Osteoblast (primary cell): Measurements from ENCODE around the gene FJX1. TPM values are rescaled to one million over a fixed set of nuclear protein-coding genes. Genes with fewer than 3 reads are reported as not detected.
A peak's percentile ranks its signal among the peaks of the same experiment; 100 is the strongest.

Source experiments
- DNase-seq: peaks from one replicate; pipeline ENCODE4 v3.0.0; 2011; ENCODE audit warnings: low spot score, mixed read lengths; ENCODE audit not compliant: insufficient read length; ENCODE audit errors: missing footprints
- H2AFZ ChIP-seq: 2 replicates; pipeline ENCODE4 v1.6.0; 2011; ENCODE audit warnings: mild to moderate bottlenecking, low read length
- H3K27ac ChIP-seq: 2 replicates; pipeline ENCODE4 v1.5.1; 2011; ENCODE audit warnings: mild to moderate bottlenecking, low read depth, low read length, moderate library complexity
- H3K27me3 ChIP-seq: 2 replicates; pipeline ENCODE4 v1.6.0; 2012; ENCODE audit warnings: mild to moderate bottlenecking, control low read depth, inconsistent platforms, low read length, moderate library complexity; ENCODE audit not compliant: insufficient read depth
- H3K36me3 ChIP-seq: 2 replicates; pipeline ENCODE4 v1.5.1; 2011; ENCODE audit warnings: mild to moderate bottlenecking, low read length, control low read depth, moderate library complexity; ENCODE audit not compliant: insufficient read depth
- H3K4me1 ChIP-seq: 2 replicates; pipeline ENCODE4 v1.5.1; 2011; ENCODE audit warnings: mild to moderate bottlenecking, low read length, control low read depth, moderate library complexity; ENCODE audit not compliant: insufficient read depth
- H3K4me2 ChIP-seq: 2 replicates; pipeline ENCODE4 v1.6.0; 2011; ENCODE audit warnings: mild to moderate bottlenecking, low read length; ENCODE audit not compliant: insufficient read depth
- H3K4me3 ChIP-seq: fragments of 200-600 bp; sonication (generic); 3 replicates; pipeline ENCODE4 v1.5.1; 2012; ENCODE audit warnings: mild to moderate bottlenecking, low read length, inconsistent platforms; ENCODE audit not compliant: insufficient read depth
- H3K79me2 ChIP-seq: 2 replicates; pipeline ENCODE4 v1.6.0; 2012; ENCODE audit warnings: mild to moderate bottlenecking, low read length, control low read depth, inconsistent platforms; ENCODE audit not compliant: insufficient read depth
- H3K9me3 ChIP-seq: 2 replicates; pipeline ENCODE4 v1.5.1; 2011; ENCODE audit warnings: low read depth, low read length, control low read depth
- H4K20me1 ChIP-seq: 2 replicates; pipeline ENCODE4 v1.6.0; 2012; ENCODE audit warnings: mild to moderate bottlenecking, low read length, control low read depth; ENCODE audit not compliant: insufficient read depth
- total RNA-seq: library from RNA; depleted of rRNA; stranded (reverse); fragments of >200 nt; gene quantifications from 2 replicates; pipeline ENCODE4 v1.2.3, GENCODE V29; 2012
- TF ChIP-seq, protein P1 (sequence below): IDR thresholded peaks from 2 replicates; pipeline ENCODE4 v1.5.1; 2011; ENCODE audit warnings: mild to moderate bottlenecking, low read depth, low read length, moderate library complexity; ENCODE audit errors: extremely low read depth

The FJX1 gene
- total RNA-seq, 1 donor: 13.8 TPM

DNA sequence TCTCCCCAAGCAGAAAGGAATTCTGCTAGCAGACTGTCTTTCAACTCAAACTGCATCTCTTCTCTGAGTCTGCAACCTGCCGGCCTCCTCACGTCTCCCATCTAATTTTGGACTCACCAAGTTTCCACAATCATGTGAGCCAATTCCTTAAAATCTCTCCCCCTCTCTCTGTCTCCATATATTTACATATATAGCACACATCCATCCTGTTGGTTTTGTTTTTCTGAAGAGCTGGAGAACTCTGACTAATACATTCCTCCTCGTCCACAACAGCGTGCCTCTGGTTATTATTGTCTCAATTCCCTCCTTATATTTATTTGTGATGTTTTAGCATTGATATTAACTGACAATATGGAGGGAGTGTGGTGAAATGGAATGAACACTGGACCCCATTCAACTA is 29.6 kb upstream of the FJX1 start:
- H3K36me3 ChIP-seq: no peaks in the 10 kb centered on the region
- no peak for DNase-seq
- H3K79me2 ChIP-seq: no peaks in the 10 kb centered on the region
- TF ChIP-seq, protein P1, sequence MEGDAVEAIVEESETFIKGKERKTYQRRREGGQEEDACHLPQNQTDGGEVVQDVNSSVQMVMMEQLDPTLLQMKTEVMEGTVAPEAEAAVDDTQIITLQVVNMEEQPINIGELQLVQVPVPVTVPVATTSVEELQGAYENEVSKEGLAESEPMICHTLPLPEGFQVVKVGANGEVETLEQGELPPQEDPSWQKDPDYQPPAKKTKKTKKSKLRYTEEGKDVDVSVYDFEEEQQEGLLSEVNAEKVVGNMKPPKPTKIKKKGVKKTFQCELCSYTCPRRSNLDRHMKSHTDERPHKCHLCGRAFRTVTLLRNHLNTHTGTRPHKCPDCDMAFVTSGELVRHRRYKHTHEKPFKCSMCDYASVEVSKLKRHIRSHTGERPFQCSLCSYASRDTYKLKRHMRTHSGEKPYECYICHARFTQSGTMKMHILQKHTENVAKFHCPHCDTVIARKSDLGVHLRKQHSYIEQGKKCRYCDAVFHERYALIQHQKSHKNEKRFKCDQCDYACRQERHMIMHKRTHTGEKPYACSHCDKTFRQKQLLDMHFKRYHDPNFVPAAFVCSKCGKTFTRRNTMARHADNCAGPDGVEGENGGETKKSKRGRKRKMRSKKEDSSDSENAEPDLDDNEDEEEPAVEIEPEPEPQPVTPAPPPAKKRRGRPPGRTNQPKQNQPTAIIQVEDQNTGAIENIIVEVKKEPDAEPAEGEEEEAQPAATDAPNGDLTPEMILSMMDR: no peak
- H4K20me1 ChIP-seq: no peaks in the 10 kb centered on the region
- no peak overlapping the region for H3K4me3 ChIP-seq
- no peak overlapping the region for H3K27ac ChIP-seq
- peaks cover 39% of the 10 kb centered on the region for H3K4me1 ChIP-seq
- peaks cover 7% of the 10 kb centered on the region for H3K27me3 ChIP-seq
- H3K4me2 ChIP-seq: no peak overlapping the region
- no peaks in the 10 kb centered on the region for H3K9me3 ChIP-seq
- H2AFZ ChIP-seq: no peak overlapping the region

DNA sequence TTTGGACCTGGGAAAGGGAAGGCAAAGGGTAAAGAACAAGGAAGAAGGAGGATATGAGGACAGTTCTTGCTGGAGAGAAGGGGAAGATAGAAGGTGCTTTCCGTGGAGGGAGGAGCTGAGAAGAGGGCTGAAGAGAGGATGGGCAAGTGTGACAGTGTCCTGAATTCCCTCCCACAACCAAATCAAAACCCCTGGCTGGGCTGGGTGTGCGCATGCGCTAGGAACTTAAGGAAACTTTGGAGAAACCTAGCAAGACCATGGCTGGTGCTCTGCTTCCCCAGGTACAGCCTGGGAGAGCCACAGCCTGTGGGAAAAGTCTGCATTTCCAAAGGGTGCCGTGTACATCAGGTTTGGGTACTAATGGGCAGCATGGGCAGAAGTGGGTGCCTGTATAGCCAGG is 29.0 kb upstream of the FJX1 start:
- no peaks in the 10 kb centered on the region for H3K9me3 ChIP-seq
- H3K4me3 ChIP-seq: no peak overlapping the region
- H3K27me3 ChIP-seq: peaks cover 7% of the 10 kb centered on the region
- H3K4me2 ChIP-seq: no peak overlapping the region
- H2AFZ ChIP-seq: no peak overlapping the region
- no peak for DNase-seq
- no peaks in the 10 kb centered on the region for H3K36me3 ChIP-seq
- no peaks in the 10 kb centered on the region for H4K20me1 ChIP-seq
- TF ChIP-seq, protein P1: no peak
- no peaks in the 10 kb centered on the region for H3K79me2 ChIP-seq
- H3K27ac ChIP-seq: no peak overlapping the region
- peaks cover 34% of the 10 kb centered on the region for H3K4me1 ChIP-seq

- no peak overlapping the region for H3K27ac ChIP-seq
- peaks cover 30% of the 10 kb centered on the region for H3K4me1 ChIP-seq
- TF ChIP-seq, protein P1: no peak
- H4K20me1 ChIP-seq: no peaks in the 10 kb centered on the region
- no peaks in the 10 kb centered on the region for H3K9me3 ChIP-seq
- no peaks in the 10 kb centered on the region for H3K36me3 ChIP-seq
- DNase-seq: no peak
- H3K27me3 ChIP-seq: peaks cover 7% of the 10 kb centered on the region
- no peak overlapping the region for H2AFZ ChIP-seq
- no peak overlapping the region for H3K4me3 ChIP-seq
- H3K79me2 ChIP-seq: no peaks in the 10 kb centered on the region
- no peak overlapping the region for H3K4me2 ChIP-seq
Observed at GRCh38 chr11:35590412-35590811, 27.8 kb upstream of the FJX1 start.

- Histone ChIP-seq H4K20me1 (no peaks in the 10 kb centered on the region), H3K4me2 (peak overlapping the region; percentile 39), H3K27ac (no peak overlapping the region), H3K79me2 (no peaks in the 10 kb centered on the region), H3K4me3 (no peak overlapping the region), H2AFZ (no peak overlapping the region), H3K4me1 (peaks cover 28% of the 10 kb centered on the region), H3K27me3 (peaks cover 7% of the 10 kb centered on the region), H3K36me3 (no peaks in the 10 kb centered on the region), H3K9me3 (no peaks in the 10 kb centered on the region)
- DNase-seq: peak; percentile 86
- TF ChIP-seq, protein P1: no peak
Observed at GRCh38 chr11:35593143-35593542, 25.1 kb upstream of the FJX1 start.
